Measurements from ENCODE around the gene ACTRT2.
A peak's percentile ranks its signal among the peaks of the same experiment; 100 is the strongest.

Gene ACTRT2

DNA sequence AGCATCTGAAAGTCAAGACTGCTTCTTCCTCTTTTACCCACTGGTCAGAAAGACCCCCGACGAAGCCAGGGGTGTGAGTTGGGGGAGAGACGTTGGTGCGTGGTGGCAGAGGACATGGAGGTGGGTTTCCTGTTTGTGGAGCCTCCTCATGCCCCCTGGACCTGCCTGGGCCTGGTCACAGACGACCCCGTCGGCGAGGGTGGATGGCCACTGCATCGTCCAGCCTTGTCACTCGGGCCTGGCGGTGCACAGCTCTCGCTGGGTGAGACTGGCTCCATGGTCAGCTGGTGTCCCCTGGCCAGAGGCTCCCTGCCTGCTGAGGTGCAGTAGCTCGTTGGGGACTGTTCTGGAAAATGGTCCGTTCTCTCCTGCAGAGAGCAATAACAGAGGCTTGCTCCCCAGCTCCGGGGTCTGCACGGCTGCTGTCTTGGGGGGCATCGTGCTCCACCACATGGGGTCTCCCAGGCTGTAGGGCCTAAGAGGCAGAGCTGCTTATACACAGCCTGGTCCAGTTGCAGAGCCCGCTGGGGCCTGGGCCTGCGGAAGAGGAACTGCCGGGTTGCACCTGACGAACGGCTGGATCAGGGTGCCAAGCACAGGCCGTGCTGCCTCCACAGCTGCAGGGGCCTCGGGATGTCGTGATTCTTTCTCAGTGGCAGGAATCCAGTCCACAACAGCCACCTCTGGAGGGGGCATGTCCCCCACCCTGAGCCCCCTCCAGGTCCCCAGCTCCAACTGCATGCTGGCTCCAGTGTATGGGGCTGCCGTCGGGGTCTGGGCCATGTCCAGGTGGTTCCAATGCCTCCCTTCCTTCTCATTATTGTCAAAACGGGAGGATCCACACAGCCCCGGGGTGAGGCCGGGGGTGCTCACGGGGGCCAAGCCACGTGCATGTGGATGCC, 18.0 kb upstream of the ACTRT2 start:
- DNase-seq (ENCODE audit: low read depth in 2 of 2) = no peak

DNA sequence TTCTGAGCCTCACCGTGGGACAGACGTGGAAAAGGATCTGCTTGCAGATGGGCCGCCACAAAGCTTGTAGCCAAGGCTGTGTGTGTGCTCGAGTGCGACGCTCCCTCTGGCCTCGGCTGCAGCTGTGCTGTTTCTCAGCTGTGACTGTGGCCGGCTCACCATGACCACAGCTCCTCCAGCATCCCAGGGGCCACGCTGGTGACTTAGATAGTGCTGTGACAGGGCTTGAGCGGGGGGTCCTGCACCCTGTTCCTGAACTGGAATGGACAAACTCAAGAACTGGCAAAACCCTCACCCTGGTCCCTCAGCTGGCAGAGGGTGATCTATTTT, 17.4 kb upstream of the ACTRT2 start:
- no peak for DNase-seq (ENCODE audit: low read depth in 2 of 2)

DNA sequence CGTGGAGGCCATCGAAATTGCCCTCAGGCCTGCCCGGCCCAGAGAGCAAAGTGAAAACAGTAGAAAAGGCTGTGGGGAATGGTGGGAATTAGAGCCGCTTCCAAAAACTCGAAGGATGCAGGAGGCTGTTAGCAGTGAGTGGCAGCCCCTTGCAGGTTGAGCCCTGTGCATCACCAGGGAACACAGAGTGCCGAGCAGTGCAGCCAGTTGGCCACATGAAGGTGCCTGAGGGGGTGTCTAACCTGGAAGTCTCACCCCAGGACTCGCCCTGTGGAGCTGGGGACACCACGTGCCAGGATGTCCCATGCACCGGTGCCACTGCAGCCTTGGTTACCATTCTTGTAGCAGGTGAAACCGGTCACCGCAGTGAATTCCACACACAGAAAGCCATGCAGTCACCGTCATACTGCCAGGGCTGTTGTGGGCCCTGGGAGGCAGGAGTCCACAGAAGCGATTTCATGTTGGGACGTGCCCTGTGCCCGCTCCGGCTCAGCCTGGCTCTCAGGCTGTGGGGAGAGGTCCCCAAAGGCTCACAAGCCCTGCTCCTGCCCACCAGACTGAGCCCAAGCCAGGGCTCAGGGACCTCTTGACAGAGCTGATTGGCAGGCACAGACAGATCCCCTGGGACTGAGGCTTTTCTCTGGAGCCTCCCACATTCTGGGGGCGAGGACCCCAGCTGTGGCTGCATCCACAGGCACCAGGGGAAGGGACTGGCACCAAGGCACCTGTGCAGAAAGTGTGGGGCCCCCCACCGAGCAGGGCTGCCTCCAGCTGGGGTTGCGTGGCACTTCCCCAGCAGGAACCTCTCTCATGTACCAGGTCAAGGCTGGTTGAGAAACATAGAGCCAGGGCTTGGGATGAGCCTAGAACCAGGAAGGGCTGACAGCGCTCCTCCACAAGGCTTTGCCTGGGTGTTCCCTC, 16.7 kb upstream of the ACTRT2 start:
- DNase-seq (ENCODE audit: low read depth in 2 of 2) = no peak

DNA sequence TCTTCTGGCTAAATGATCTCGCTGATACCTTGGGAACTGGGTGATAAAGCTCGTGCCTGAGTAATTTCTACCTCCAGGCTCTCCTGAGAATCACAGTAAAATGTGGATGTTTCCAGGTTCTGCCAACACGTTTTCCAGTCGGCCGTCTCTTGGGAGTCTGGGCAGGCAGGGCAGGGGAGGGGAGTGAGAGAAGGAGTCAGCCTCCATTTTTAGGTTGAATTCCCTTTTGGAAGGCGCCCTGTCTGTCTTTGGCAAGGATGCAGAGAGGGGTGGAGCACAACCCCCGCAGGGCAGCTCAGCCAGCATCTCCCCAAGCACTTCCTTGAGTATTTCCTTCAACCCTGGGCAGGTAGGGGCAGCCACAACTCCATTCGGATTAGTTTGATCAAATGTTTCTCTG, 15.5 kb upstream of the ACTRT2 start:
- no peak for DNase-seq (ENCODE audit: low read depth in 2 of 2)

DNA sequence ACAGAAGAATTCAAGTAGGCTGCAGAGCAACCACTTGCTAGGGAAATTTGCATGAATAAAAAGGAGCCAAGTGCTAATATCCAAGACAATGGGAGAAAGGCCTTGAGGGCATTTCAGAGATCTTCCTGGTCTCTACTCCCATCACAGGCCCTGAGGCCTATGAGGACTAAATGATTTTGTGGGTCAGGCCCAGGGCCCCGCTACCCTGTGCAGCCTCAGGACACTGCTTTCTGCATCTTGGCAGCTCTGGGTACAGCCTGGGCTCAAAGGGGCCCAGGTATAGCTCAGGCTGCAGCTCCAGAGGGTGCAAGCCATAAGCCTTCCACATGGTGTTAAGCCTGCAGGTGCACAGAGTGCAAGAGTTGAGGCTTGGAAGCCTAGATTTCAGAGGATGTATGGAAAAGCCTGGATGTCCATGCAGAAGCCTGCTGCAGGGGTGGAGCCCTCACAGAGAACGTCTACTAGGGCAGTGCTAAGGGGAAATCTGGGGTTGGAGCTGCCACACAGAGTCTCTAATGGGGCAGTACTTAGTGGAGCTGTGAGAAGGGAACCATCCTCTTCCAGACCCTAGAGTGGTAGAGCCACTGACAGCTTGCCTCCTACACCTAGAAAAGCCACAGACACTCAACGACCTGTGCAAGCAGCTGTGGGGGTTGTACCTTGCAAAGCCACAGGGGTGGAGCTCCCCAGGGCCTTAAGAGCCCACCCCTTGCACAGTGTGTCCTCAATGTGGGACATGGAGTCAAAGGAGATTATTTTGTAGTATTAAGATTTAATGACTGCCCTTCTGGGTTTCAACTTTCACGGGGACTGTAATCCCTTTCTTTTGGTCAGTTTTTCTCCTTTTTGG, 13.7 kb upstream of the ACTRT2 start:
- no peak for DNase-seq (ENCODE audit: low read depth in 2 of 2)

DNA sequence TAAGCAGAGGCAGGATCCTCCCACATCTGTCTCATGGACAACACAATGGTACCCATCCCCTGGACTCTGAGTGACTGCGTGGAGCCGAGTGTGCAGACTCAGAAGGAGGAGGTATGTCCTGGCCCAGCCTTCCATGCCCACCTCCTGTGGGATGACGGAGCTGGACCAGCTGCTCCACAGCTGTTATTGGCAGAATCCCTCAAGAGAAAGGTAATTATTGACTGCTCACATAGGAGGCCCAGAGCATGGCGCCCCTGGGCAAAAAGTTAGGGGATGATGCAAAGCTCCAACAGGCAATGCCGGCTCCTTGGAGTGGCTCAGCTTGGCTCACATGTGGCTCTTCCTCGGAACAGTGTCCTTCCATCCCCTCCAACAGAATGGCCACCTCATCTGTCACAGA, 12.2 kb upstream of the ACTRT2 start:
- DNase-seq (ENCODE audit: low read depth in 2 of 2) = no peak

DNA sequence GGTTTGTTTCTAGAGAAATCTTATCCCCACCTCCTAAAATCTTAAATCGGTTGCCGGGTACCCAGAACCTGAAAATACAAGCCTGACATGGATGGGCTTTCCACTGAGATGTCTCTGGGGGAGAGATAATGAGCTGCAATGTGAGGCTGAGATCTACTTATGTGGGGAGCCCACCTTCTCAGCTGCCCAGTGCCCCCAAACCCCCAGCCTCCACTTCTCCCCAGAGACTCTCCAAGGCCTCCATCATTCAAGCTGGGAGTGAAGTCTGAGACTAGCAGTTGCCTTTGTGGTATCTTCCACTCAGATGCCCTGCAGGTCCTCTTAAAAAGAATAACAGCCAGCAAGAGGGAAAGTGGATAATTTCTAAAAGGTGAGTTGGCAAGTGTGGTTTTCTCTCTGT, 11.7 kb upstream of the ACTRT2 start:
- DNase-seq (ENCODE audit: low read depth in 2 of 2) = no peak

DNA sequence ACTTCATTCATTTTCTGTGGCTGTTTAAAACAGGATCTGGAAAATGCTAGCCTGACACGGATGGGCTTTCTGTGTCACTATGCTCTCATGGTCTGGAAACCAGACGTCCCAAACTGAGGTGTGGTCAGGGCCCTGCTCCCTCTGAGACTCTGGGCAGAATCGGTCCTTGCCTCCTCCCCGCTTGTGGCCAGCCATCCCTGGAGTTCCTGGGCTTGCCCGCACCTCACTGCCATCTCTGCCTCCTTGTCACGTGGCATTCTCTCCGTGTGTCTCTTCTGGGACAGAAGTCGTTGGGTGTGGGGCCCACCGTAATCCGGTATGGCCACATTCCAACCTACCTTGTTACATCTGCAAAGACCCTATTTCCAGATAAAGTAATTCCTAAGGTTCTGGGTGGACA, 10.1 kb upstream of the ACTRT2 start:
- no peak for DNase-seq (ENCODE audit: low read depth in 2 of 2)

DNA sequence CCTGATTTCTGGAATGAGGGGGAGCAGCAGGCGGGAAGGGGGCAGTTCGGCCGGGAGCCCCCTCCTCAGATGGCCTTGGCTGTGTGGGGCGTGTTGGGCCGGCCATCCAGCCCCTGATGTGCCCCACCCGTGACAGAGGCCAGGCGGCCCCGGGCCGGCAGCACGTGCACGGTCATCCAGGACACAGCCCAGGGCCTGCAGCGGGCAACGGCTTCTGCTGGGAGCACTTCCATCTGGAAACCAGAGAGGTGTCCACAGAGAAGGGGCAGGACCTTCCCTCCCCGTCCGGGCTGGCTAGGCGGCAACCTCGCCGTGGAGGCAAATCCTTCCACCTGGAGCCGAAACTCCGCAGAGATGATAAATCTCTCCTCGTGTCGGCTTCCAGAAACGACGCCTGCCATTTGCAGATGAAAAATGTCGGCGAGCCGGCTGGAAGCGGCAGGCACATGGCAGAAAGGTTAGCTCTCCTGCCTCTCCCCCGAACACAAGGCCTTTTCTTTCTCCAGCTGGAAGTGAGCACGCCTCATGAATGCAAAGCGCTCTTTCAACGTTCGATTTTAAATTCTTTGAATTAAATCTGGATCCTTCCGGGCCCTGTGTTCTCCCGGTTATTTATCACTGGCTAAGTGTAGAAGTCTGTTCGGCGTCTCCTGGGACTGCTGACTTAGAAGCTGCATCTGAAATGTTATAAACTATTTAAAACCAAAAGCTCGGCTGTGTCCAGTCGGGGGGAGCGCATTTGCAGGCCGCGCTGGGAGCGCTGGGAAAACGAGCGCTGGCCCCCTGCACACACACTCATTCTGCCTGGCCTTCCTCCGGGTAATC, 9.4 kb upstream of the ACTRT2 start:
- DNase-seq (ENCODE audit: low read depth in 2 of 2) = no peak

DNA sequence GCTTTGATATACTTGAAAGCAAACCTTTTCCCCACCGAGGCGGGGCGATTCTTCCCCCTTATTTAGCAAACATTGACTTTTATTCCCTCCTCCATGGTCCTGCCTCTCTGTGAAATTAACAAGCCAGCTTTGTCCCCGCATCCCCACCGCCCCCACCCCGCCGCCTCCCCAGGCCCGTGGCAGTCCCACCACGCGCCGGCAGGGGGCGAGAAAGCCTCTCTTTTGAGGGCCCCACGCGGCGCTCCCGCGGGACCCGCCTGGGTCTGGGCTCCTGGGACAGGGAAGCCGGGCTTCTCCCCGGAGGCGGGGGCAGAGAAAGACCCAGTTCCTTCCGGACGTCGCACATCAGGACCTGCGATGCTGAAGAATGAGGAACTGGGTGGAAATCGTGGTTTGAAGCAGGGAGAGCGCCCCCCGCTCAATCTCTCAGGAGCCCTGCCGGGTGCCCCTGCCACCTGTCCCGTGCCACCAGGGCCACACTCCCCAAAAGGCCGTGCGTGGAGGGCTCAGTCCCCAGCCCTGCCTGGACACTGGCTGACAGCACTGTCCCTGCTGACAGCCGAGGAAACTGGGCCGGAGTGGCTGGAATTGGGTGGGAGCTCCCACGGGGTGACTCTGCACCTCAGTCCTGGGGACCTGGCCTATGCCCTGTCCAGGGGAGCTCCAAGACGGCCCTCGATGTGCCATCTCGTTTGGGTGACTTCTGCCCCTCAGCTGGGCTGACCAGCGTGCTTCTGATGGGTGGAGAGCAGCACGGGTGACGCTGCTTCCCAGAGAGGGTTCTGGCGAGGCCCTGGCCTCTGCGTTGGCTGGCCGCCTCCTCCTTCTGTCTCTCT, 8.6 kb upstream of the ACTRT2 start:
- peak; percentile 41 to 43 for DNase-seq (ENCODE audit: low read depth in 2 of 2)

DNA sequence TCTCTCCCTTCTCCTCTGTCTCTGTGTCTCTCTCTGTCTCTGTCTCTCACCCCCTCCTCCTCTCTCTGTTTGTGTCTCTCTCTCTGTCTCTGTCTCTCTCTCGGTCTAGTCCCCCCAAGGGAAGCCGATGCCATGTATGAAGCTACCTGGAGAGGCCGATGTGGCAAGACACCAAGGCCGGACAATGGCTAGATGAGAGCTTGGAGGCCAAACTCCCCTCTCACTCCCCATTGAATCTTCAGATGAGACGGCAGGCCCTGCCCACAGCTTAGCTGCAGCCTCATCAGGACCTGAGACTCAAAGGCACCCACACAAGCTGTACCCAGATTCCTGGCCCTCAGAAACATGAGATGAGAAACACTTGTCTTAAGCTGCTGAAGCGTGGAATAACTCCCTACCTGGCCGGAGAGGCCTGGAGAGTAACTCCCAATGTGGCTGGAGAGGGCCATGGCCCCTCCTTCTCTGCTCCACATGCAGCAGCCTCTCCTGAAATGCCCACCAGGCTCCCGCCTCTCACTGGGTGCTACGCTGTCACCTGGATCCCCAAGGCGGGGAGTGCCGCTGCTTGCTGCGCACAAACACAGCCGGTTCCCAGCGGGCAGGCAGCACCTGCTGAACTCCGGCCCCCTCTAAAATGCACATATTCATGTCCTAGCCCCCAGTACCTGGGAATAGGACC, 7.8 kb upstream of the ACTRT2 start:
- no peak for DNase-seq (ENCODE audit: low read depth in 2 of 2)

DNA sequence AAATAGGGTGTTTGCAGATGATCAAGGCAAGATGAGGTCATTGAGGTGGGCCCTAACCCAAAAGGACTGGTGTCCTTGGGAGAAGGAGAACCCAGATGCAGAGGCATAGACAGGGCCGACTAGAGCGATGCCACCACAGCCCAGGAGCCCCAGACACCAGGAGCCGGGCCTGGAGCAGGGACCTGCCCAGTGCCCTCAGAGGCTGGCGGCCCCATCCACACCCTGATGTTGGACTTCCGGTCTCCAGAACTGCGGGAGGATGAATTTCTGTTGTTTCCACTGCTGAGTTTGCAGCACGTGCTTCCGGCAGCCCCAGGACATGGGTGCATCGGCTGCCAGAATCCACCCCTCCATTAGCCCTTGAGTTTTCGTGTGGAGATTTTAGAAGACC, 7.2 kb upstream of the ACTRT2 start:
- DNase-seq (ENCODE audit: low read depth in 2 of 2) = no peak

DNA sequence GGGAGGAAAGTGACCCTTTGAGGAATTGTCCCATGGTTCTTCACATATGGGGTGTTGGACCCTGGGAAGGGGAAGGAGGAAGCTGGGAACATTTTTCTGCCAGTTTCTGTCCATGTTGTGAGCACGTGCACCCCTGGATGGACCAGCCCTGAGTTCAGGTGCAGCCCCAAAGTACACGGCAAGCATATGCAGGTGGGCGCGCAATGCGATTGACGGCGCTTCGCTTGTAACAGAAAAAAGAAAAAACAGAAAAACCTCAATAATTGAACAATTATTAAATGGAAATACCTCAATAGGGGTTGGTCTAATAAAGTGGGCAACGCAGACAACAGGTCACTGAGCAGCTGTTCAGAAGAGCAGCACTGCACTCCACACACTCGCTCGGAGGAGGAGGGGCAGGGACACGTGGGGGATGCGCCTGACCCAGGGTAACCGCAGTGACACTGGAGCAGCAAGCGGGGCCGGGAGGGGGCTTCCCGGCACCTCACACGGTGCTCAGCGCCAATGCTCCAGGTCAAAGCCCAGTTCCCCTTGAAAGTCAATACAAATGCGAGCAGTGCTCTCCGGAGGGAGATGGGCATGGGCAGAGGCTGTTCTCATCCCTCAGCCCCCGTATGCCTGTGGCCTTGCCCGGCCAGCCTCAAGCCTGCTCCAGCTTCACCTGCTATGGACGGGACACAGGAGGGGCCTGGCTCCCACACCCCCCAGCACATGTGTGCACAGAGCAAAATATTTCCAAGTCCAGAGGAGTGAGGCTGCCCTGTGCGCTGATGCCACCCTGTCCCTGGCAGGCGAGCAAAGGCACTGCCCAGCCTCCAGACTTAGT, 6.6 kb upstream of the ACTRT2 start:
- DNase-seq (ENCODE audit: low read depth in 2 of 2) = no peak

DNA sequence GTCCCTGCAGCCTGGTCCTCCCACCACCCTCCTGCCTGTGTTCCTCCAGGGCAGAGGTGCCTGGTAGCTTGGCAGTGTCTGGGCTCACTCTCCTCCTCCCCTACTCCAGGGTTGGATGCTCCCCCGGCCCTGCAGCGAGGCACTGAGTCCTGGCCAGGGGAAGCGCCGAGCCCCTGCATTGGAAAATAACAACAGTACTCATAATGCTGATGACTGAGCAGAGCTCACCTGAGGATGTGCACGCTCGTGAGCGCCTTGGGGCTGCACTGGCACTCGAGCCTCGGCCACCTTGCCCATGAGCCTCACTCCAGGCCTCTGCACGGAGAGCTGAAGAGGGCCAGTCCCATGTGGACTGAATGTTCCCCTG, 6.0 kb upstream of the ACTRT2 start:
- DNase-seq (ENCODE audit: low read depth in 2 of 2) = no peak

DNA sequence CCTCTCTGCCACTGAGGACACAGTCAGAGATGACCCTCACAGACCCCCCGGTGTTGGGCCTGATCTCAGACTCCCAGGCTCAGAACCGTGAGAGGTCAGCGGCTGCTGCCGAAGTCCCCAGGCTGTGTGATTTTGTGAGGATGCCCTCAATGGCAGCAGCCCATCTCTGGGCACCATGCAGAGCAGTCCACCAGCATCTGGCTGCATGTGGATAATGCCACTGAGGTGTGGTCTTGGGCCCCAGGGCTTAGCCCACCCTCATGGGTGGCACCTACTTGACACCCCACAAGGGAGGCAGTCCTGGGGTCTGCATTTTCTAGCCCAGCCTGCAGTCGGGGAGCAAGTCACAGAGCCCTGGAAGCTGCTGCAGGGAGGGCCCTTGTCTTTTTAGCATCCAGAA, 5.5 kb upstream of the ACTRT2 start:
- DNase-seq (ENCODE audit: low read depth in 2 of 2) = no peak

DNA sequence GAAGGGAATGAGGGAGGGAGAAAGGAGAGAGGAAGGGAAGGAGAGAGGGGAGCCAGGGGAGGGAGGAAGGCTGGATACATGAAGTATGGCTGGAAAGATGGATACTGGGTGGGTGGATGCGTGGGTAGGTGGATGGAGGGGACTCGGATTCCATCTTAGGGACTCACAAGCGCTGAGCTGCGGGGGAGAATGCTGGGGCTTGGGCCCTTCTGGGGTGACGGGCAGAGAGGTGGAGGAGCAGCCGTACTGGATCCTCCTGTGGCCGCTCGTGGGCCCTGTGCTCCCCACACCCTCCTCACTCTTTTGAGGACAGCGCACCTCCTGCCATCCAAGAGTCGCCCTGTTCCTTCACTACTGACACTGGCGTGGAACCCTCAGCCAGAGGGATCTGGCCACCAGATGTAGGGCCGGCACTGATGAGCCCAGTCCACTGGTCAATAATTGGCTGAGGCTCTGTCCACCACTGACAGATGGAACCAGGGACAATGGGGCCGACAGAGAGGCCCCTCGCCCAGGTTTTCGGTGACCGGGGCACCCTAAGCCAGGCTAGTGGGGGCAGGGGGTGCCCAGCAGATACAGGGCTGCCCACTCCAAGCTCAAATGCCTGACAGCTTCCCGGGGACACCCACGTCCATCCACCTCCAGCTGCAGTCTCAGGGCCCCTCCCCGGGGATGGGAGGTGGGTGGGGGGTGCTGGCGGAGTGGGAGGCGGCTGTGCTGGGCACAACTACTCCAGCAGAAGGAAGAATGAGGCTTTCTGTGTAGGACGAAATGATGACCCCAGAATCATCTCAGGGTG, 4.4 kb upstream of the ACTRT2 start:
- no peak for DNase-seq (ENCODE audit: low read depth in 2 of 2)

DNA sequence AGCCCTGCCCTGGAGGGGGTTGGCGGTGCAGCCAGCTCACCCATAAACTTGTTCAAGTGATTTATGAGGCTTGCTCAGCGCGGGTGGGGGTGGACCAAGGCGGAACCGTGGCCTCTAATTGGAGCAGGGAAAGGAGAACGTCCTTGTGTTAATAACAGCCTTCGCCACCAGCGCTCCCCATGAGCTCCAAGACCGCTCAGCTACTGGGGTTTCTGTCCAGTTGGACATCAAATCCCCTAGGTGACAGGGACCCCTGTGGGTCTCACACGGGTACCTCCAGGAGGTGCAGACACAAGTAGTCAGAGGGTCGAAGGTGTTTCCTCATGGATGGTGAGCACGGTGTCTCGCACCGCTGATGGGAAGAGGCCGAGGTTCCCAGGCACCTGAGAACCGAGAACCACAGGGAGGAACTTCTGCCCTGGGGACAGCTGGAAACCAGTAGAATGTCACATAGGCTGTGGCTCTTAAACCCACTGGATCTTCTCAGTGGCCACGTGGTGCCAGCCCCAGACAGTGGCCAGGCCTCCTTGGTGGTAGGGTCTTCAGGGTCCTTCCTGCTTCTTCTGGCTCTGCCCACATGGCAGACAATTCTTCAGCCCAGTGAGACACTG, 3.7 kb upstream of the ACTRT2 start:
- no peak for DNase-seq (ENCODE audit: low read depth in 2 of 2)

DNA sequence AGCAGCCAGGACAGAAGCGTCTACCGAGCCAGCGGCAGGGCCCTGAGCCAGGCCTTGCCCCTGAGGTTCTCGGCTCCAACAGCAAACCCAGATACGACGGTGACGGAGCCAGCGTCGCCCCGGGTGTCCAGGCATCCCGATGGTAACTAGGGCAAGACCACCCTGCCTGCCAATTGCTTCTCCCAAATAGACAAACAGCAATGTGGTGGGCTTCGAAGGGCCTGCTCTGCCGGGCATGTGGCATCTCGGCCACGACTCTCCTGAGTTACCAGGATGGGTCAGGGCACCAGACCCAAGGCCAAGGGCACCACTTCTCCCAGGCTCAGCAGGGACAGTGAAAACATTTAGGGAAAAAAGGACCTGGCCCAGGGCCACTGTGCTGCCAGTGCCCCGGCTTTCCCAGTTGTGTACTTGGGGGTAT, 3.2 kb upstream of the ACTRT2 start:
- DNase-seq (ENCODE audit: low read depth in 2 of 2) = no peak
